ENCODE results near the gene G6PD. TPM values are rescaled to one million over a fixed set of nuclear protein-coding genes. Genes with fewer than 3 reads are reported as not detected.
"Not testable (repeated sequence)": the region's sequence is repeated elsewhere in the genome, so short reads cannot be mapped to it uniquely, and the experiment has no call there.

G6PD gene
- polyA plus RNA-seq, 2 of the 4 experiments (the other 2 are of a cell fraction) = 692 to 1,409 TPM

DNA sequence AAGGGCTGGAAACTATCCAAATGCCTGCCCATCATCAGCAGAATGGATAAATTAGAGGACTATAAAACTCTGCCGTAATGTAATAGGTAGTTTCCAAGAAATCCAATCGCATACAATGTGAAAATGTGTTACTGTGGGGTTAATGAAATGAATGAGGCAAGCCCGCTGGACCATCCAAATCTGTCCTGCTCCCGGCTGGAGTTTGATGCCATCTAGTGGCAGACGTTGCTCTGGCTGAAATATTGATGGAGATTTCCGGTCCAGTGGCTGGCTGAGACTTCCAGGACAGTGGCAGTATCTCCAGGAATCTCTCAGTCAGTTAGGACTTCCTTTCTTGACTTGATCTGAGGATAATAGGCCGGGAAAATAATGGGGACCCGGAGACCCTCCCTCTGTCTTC is 36.3 kb upstream of the G6PD start:
- CTCF ChIA-PET = not testable (repeated sequence)

DNA sequence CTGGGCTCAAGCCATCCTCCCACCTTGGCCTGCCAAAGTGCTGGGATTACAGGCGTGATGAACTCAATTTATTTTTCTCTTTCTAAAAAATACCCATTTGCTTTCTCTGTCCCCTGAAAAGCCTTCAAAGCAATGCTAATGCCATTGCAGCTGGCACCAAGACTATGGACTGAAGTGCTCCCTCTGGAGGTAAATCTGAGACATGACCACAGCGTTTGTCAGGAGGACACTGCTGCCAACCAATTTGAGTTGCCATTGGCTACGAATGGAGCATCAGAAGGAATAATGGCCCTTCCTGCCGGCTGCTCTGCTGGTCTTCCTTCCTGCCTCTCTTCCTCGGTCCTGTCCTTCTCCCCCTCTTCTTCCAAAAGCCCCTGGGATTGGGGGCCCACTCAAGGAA is 28.4 kb upstream of the G6PD start:
- WGBS (ENCODE audit: missing lambda C conversion rate) = no CpG with 5 or more reads among the region's 5 CpGs
- DNase-seq (ENCODE audit: low read depth in 1 of 2, low spot score in 1 of 2); H3K4me2 ChIP-seq; CTCF ChIA-PET; POLR2A ChIA-PET; H3K4me3 ChIP-seq; H3K9me3 ChIP-seq; H3K27ac ChIP-seq; H3K4me1 ChIP-seq: not testable (repeated sequence)
- FAIRE-seq (peak; percentile 99), ATAC-seq (peak; percentile 79 to 86)

More for the DNA sequence above, 36.3 kb upstream of the G6PD start:
- H3K4me2 ChIP-seq; H3K4me3 ChIP-seq; DNase-seq (ENCODE audit: low read depth in 1 of 2, low spot score in 1 of 2); FAIRE-seq; H3K9me3 ChIP-seq; H3K27ac ChIP-seq; POLR2A ChIA-PET; H3K4me1 ChIP-seq: not testable (repeated sequence)
- peak; percentile 75 to 89; a peak in 4 of 6 replicates for ATAC-seq
- no CpG with 5 or more reads among the region's 8 CpGs for WGBS (ENCODE audit: missing lambda C conversion rate)

DNA sequence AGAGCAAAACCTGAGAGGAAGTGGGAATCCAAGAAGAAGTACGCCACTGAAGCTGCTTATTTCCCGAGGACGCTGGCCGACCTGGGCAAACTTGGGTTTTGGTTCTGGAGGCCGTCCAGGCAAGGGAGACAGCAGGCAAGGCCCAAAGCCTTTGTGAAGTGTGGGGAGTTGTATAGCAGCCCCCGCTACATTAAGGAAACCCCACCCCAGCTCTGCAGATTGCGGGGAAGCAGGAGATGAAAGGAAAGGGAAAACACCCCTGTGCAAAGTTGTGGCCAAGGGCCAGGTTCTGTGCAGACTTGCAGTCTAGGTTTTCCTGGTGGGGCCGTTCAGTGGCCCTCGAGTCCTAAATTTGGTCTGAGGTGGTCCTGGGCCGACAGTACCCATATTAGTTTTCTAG is 26.4 kb upstream of the G6PD start:
- H3K4me2 ChIP-seq; FAIRE-seq; H3K4me3 ChIP-seq; H3K4me1 ChIP-seq; DNase-seq (ENCODE audit: low read depth in 1 of 2, low spot score in 1 of 2); CTCF ChIA-PET; ATAC-seq; H3K9me3 ChIP-seq; H3K27ac ChIP-seq; POLR2A ChIA-PET: not testable (repeated sequence)
- no CpG with 5 or more reads among the region's 10 CpGs for WGBS (ENCODE audit: missing lambda C conversion rate)

DNA sequence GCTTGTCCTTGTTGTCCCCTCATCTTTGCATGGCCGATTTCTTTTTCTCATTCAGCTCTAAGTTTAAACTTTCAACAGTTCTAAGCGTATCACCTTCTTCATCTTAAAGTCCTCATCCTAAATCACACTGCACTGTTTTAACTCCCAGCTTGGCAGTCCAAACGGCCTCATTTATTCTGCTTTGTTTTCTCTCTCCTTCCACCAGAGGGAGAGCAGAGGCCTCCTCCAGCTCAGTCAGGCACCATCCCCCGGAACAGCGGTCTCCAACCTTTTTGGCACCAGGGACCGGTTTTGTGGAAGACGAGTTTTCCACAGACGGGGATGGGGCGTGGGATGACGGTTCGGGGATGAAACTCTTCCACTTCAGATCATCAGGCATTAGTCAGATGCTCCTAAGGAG is 23.7 kb upstream of the G6PD start:
- H3K9me3 ChIP-seq; DNase-seq (ENCODE audit: low read depth in 1 of 2, low spot score in 1 of 2); H3K4me2 ChIP-seq; POLR2A ChIA-PET; H3K4me3 ChIP-seq; H3K27ac ChIP-seq; CTCF ChIA-PET; H3K4me1 ChIP-seq: not testable (repeated sequence)
- peak; percentile 100 for FAIRE-seq
- ATAC-seq = peak; percentile 49 to 69; a peak in 4 of 6 replicates
- WGBS (ENCODE audit: missing lambda C conversion rate) = no CpG with 5 or more reads among the region's 11 CpGs

DNA sequence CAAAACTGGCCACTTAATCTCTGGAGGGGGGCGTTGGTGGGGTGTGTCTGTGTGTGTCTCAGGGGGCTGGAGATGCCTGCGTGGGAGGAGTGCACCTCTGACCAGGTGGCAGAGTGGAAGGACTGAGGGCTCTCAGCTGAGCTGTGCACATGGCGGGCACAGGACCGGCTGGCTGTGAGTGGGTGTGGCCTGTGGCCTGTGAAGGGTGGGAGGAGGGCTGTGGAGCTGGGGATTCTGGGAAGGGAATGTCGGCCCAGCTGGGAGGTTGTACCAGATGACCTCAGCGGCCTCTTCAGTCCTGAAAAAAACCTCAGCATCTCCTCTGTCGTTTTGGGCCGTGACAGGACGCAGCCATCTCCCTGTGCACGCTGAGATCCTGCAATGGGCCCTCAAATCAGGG is 15.6 kb upstream of the G6PD start:
- POLR2A ChIA-PET; H3K4me1 ChIP-seq; H3K4me3 ChIP-seq; H3K27ac ChIP-seq; H3K9me3 ChIP-seq; FAIRE-seq; DNase-seq (ENCODE audit: low read depth in 1 of 2, low spot score in 1 of 2); CTCF ChIA-PET; H3K4me2 ChIP-seq: not testable (repeated sequence)
- WGBS (ENCODE audit: missing lambda C conversion rate) = no CpG with 5 or more reads among the region's 10 CpGs
- ATAC-seq = peak in 1 of 2 experiments; percentile 58; a peak in 2 of 6 replicates

DNA sequence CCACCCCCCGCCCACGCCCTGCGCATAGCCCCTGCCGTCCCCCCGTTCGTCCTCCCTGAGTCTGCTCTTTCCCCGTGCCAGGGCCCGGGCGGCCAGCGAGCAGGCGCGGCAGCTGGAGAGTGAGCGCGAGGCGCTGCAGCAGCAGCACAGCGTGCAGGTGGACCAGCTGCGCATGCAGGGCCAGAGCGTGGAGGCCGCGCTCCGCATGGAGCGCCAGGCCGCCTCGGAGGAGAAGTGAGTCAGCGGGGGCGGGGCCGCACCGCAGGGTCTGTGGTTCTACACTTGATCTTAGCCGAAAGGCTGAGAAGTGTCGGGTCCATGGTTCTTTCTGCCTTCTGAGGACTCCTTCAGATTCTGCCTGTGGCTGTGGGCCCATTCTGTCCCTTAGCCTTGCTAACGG is 13.7 kb upstream of the G6PD start:
- 93% methylated on average over 8 of the region's 31 CpGs for WGBS (ENCODE audit: missing lambda C conversion rate)
- H3K4me3 ChIP-seq; POLR2A ChIA-PET; CTCF ChIA-PET; DNase-seq (ENCODE audit: low read depth in 1 of 2, low spot score in 1 of 2); H3K4me1 ChIP-seq; FAIRE-seq; ATAC-seq; H3K27ac ChIP-seq; H3K9me3 ChIP-seq; H3K4me2 ChIP-seq: not testable (repeated sequence)

DNA sequence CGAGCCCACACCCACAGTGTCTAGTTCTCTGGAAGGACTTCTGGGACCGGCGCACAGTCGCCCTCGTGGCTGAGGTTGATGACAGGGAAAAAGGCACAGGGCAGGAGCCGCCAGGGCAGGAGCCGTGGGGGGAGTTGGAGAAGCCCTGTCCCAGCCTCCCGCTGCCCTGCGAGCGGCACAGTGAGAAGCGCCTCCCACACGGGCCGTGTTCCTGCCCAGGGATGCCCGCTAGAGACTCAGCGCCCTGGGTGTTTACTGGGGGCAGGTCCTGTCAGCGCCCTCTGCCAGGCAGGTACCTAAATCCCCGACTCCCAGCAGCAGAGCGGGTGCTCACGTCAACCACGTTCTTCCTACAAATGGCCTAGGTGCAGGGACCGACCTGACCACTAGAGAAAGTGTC is 12.2 kb upstream of the G6PD start:
- H3K4me3 ChIP-seq; H3K4me2 ChIP-seq; DNase-seq (ENCODE audit: low read depth in 1 of 2, low spot score in 1 of 2); POLR2A ChIA-PET; H3K27ac ChIP-seq; FAIRE-seq; H3K4me1 ChIP-seq; H3K9me3 ChIP-seq; CTCF ChIA-PET: not testable (repeated sequence)
- WGBS (ENCODE audit: missing lambda C conversion rate) = 86% methylated on average over 6 of the region's 21 CpGs
- peak in 1 of 2 experiments; percentile 18; a peak in 1 of 6 replicates for ATAC-seq

DNA sequence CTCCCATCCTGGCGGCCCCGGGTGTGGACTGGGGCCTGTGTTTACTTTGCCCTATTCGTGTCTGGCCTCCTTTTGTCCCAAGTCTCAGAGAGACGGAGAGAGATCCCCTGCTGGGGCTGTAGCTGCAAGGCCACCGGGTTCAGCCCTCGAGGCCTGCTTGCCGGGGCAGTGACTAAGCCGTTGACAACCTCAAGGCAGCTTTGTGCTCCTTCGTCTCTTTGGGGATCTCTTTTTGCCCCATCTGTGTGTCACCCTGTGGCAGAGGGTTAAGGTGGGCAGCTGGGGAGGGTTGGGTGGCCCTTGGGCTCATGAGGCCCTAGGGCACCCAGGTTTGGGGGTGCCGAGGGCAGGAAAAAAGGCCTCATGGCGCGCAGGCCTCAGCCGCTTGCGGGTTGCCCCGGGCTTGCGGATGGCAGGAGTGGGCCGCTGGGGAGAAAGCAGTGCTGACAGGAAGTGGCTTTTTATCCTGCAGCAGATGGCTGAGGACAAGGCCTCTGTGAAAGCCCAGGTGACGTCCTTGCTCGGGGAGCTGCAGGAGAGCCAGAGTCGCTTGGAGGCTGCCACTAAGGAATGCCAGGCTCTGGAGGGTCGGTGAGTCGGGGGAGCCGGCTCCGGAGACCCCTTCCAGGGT is 11.5 kb upstream of the G6PD start:
- DNase-seq (ENCODE audit: low read depth in 1 of 2, low spot score in 1 of 2); CTCF ChIA-PET; H3K9me3 ChIP-seq; H3K4me1 ChIP-seq; H3K27ac ChIP-seq; H3K4me2 ChIP-seq; POLR2A ChIA-PET; FAIRE-seq; H3K4me3 ChIP-seq; ATAC-seq: not testable (repeated sequence)
- WGBS (ENCODE audit: missing lambda C conversion rate) = 88% methylated on average over 5 of the region's 24 CpGs

DNA sequence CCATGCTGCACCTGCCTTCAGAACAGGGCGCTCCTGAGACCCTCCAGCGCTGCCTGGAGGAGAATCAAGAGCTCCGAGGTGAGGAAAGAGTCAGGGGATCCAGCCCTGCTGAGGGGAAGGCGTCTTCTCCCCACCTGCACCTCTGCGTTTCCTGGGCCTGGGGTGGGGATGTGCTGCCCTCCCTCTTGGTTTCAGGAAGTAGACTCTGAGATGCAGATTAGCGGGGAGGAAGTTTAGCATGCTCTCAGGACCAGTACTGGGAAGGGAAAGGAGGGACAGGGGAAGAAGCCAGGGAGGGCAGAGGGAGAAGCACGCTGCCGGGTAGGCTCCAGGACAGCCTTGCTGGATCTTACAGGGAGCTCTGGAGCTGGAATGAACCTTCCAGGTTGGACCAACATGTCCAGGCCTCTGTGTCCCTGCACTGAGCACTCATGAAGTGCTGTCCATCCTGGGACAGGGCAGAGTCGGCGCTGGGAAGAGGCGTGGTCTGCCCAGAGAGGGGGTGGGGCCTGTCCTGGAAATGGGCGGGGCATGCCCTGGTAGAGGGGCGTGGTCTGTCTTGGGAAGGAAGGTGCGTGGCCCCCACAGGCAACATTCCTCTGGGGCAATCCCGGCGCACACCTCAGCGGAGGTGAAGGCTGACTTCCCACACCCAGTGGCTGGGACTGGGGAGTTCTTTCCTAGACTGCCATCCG is 5.6 kb upstream of the G6PD start:
- H3K9me3 ChIP-seq; H3K4me3 ChIP-seq; H3K27ac ChIP-seq; H3K4me2 ChIP-seq; CTCF ChIA-PET; DNase-seq (ENCODE audit: low read depth in 1 of 2, low spot score in 1 of 2); POLR2A ChIA-PET: not testable (repeated sequence)
- WGBS (ENCODE audit: missing lambda C conversion rate) = 98% methylated on average over 8 of the region's 18 CpGs
- peaks cover 15% of the 10 kb centered on the region; the same call in 2 of the 3 replicates for H3K4me1 ChIP-seq
- ATAC-seq = peak in 1 of 2 experiments; percentile 49; a peak in 3 of 6 replicates
- FAIRE-seq = peak; percentile 85

Measured in A549 (cell line).